HG03469 (cell line): Measurements from ENCODE around the gene SCRN1.

ENCODE experiments used
- ATAC-seq: cut with Tn5 transposase; IDR thresholded peaks from one replicate; pipeline ENCODE4 v1.9.1; 2021; ENCODE audit warnings: mild to moderate bottlenecking, moderate library complexity, moderate number of reproducible peaks; ENCODE audit not compliant: unreplicated experiment

SCRN1 gene, protein sequence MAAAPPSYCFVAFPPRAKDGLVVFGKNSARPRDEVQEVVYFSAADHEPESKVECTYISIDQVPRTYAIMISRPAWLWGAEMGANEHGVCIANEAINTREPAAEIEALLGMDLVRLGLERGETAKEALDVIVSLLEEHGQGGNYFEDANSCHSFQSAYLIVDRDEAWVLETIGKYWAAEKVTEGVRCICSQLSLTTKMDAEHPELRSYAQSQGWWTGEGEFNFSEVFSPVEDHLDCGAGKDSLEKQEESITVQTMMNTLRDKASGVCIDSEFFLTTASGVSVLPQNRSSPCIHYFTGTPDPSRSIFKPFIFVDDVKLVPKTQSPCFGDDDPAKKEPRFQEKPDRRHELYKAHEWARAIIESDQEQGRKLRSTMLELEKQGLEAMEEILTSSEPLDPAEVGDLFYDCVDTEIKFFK

GRCh38 chr7:29989257-29989995 lies at the start of gene SCRN1:
Gene SCRN1 (minus strand): TSS chr7:29989801. CDS start chr7:29969067, 20,734 bp downstream.
- no peak for ATAC-seq

GRCh38 chr7:30038196-30038980 lies 48.8 kb upstream of the SCRN1 start:
- ATAC-seq: no peak

DNA sequence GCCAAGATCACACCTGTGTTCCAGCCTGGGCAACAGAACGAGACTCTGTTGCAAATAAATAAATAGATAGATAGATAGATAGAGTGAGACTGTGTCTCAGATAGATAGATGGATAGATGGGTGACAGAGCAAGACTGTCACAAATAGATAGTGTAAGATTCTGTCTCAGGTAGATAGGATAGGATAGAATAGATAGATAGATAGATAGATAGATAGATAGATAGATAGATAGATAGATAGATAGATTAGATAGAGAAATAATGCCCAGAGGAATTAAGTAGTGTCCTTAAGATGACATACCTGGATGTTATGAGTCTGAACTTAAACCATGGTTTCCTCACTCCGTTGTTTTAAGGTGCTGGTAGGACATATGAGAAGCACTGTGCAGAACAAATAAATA lies 46.6 kb upstream of the SCRN1 start:
- ATAC-seq: no peak

- ATAC-seq: no peak
Observed at GRCh38 chr7:30034501-30034900, 44.9 kb upstream of the SCRN1 start.

DNA sequence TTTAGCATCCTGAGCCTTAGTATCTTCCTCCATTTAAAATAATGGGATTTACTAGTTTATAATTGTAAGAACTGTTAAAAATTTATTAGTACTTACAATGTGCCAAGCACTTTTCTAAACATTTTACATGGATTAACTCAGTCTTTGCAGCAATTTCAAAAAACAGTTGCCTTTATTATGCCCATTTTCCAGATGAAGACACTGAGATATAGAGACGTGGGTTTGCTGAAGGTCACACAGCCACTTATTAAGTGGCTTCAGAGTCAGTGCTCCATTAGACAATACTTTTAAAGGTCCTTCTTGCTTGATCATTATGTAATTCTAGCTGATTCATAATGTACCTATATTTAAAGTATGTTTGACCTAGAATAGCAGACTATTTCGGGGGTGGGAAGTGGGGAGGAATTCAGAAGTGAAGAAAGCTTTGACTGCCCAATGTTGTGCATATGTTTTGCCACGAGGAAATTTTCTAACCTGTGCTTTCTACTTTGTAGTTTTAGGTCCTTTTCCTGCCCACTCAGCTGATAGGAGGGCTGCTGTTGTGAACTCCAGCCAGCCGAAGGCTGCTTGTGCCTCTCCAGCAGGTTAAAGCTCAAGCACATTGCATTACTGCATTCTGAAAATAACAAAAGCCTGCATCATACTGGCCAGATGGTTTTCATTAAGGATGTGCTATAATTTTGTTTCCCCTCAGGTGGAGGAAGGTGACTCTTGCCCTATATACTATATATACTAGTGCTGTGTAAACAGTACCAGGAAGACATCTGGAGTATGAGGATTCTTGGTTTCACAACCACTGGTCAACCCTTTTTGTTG lies 42.9 kb upstream of the SCRN1 start:
- ATAC-seq: no peak

DNA sequence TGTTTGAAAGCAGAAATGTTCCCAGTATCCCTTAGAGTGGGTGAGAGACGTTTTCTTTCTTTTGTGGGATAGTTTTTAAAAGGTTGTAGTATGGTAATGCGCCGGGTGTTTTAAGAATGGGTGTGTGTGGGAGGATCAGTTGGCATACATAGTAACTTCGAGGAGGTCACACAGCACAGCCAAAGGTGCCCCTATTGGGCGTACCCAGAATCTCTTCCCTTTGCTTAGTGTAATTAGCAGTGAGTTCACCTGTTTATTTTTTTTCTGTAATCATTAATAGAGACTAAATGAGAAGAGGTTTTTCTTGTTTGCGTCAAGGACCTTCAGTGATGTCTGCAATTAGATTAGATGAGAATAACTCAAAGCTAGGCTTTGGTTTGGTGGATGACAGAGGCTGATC lies 40.1 kb upstream of the SCRN1 start:
- no peak for ATAC-seq

- ATAC-seq: peak; percentile 7
Observed at GRCh38 chr7:30028749-30029635, 39.4 kb upstream of the SCRN1 start.

DNA sequence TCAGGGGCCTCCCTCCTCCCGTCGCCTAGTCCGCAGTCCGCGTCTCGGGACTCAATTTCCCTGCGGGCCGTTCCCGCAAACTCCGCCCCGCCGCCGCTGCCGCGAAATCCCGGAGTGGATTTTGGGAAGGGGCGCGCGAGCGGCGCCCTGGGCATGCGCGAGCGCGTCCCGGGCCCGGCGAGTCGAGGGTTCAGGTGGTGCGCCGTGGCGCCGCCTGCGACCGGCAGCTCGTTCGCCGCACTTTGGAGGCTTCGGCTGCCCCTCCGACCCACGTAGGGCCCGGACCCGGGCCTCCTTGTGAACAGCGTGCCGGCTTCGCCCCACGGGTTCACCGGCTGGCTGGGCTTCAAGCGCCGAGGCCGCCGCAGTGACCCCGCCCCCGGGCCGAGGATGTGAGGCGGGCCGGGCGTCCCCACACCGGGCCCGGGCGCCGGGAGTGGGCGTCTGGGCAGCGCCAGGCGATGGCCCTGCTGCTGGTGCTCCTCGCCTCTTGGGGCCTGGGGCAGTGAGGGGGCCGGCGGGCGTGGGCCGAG lies 38.7 kb upstream of the SCRN1 start, which contains the start of gene PLEKHA8:
PLEKHA8 (plus strand) TSS at position 197 of the 533 bp plus-strand sequence. CDS start 351 bp downstream, outside the sequence.
- peak; percentile 33 for ATAC-seq

DNA sequence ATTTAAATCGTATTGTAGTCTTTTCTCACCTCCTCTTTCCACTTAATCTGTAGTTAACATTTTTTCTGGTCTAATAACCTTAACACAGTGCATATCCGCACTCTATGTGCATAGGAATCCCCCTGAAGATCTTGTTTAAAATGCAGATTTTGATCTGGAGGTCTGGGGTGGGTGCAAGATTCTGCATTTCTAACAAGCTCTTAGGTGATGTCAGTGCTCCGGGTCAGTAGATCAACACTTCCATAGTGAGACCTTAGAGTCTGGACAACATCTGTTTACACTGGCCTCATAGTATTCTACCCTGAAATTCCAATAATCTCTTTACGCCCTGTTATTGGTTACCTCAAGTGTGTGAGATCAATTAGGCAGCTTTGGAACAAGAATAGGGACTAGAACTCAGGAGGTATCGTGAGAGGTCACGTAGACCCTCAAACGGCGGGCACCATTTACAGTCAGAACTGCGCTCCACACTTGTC lies 38.2 kb upstream of the SCRN1 start:
- ATAC-seq: no peak

GRCh38 chr7:30027065-30027456 lies 37.5 kb upstream of the SCRN1 start:
- no peak for ATAC-seq

- ATAC-seq: peak; percentile 59
Observed at GRCh38 chr7:30026229-30027064, 36.8 kb upstream of the SCRN1 start, which contains the start of gene FKBP14. Gene FKBP14 (minus strand): TSS chr7:30026702. CDS start chr7:30026508, 194 bp downstream.

DNA sequence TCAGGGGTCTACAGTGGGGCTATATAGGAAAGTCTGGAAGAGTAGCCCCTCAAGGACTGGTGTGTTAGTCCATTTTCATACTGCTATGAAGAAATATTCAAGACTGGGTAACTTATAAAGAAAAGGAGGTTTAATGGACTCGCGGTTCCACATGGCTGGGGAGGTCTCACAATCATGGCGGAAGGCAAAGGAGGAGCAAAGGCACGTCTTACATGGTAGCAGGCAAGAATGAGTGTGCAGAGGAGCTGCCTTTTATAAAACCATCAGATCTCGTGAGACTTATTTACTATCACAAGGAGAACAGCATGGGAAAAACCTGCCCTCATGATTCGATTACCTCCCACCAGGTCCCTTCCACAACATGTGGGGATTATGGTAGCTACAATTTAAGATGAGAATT lies 33.9 kb upstream of the SCRN1 start:
- ATAC-seq: no peak

DNA sequence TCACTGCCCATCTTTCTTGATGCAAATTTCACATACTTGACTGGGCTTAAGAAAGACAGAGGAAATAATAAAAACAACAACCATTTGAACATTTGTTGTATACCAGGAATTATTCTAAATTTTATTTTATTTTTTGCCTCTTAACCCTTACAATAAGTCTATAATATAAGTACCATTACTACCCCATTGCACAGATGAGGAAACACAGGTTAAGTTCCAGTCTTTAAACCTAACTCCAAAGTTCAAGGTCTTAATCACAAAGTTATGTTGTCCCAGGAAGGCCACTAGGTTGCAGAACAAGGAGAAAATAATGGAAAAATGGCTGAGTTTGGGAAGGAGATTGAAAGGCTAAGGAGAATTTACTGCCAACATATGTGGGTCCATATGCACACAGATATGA lies 33.4 kb upstream of the SCRN1 start:
- ATAC-seq: no peak

GRCh38 chr7:30020535-30020934 lies 30.9 kb upstream of the SCRN1 start:
- no peak for ATAC-seq

GRCh38 chr7:30019960-30020359 lies 30.4 kb upstream of the SCRN1 start:
- no peak for ATAC-seq

DNA sequence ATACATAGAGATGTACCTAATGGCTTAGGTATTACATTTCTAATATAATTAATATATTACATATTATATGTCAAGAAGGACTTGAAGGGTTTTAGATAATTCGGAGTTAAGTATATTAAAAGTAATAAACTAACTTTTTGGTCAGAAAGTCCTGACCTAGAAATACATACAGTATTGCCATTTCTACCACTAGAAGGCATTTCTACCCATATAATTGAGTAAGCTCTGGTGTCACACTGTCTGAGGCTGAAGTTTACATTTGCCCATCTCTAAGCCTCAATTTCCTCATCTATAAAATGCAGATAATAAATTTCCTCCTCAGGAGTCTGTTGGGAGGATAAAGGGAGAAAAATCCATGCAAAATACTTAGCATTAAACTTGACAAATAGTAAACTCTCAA lies 29.8 kb upstream of the SCRN1 start:
- no peak for ATAC-seq

GRCh38 chr7:30018451-30018850 lies 28.9 kb upstream of the SCRN1 start:
- ATAC-seq: no peak

- ATAC-seq: no peak
Observed at GRCh38 chr7:30012757-30013156, 23.2 kb upstream of the SCRN1 start.
